ENCODE results near the gene TRNAU1AP.
"Not testable (repeated sequence)": the region's sequence is repeated elsewhere in the genome, so short reads cannot be mapped to it uniquely, and the experiment has no call there.

Gene TRNAU1AP

GRCh38 chr1:28552758-28553663 is at the start of gene TRNAU1AP:
TSS of gene TRNAU1AP (plus strand) at chr1:28553085. CDS start at chr1:28553111, 26 bp downstream.
- peak; percentile 97 for DNase-seq

GRCh38 chr1:28503117-28503516 is 49.8 kb upstream of the TRNAU1AP start:
- DNase-seq: no peak

DNA sequence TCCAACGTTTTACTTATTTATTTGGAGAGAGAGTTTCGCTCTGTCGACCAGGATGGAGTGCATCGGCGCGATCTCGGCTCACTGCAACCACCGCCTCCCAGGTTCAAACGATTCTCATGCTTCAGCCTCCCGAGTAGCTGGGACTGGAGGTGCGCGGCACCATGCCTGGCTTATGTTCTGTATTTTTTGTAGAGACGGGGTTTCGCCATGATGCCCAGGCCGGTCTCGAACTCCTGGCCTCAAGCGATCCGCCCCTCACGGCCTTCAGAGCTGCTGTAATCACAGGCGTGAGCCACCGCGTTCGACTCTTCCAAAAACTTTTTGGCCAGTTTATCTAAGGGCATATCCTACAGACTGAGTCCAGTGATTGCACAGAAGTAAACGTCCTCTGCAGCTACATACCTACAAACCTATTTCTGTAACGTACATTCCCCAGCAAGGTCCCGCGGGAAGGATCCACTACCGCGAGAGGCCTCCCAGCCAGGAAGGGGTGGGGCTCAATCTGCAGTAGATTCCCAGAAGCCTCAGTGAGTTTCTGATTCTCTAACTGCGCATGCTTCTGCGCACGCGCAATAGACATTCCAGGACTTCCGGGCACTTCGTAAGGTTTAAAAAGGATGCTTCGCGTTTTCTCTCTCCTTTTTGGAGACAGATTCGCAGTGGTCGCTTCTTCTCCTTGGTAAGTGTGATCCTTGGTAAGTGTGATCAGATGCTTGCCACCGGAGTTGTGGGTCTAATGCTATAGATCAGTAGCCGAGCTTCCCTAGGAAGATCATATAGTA is 47.3 kb upstream of the TRNAU1AP start, which contains the start of gene RCC1:
TSS of gene RCC1 (plus strand) at position 638 of the 782 bp plus-strand sequence. CDS start 23,824 bp downstream, outside the sequence.
- peak; percentile 99 for DNase-seq

DNA sequence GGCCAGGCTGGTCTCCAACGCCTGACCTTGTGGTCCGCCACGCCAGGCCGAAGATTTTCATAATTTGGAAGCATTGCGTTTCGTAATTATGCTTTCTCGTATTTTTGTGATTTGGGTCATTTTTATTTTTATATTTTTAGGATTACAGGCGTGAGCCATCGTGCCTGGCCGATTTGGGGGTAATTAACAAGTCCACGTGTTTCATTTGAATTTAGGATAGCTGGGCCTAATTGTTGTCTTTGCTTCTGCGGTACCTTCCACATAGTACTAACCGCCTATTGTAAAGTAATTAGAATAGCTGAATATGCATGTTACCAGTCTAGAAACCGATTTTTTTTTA is 46.0 kb upstream of the TRNAU1AP start:
- no peak for DNase-seq

- DNase-seq: no peak
Observed at GRCh38 chr1:28507247-28507645, 45.6 kb upstream of the TRNAU1AP start.

GRCh38 chr1:28507646-28508434 is 45.0 kb upstream of the TRNAU1AP start:
- DNase-seq: no peak

DNA sequence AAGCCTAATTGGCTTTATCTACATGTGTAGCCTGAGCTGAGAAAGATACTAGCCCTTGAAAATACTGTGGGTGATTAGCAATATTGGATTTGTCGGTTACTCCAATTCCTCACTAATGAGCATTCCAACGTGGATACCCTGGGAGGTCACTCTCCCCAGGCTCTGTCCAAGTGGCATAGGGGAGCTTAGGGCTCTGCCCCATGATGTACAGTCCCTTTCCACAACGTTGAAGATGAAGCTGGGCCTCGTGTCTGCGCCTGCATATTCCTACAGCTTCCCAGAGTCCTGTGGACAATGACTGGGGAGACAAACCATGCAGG is 44.5 kb upstream of the TRNAU1AP start:
- DNase-seq: no peak

DNA sequence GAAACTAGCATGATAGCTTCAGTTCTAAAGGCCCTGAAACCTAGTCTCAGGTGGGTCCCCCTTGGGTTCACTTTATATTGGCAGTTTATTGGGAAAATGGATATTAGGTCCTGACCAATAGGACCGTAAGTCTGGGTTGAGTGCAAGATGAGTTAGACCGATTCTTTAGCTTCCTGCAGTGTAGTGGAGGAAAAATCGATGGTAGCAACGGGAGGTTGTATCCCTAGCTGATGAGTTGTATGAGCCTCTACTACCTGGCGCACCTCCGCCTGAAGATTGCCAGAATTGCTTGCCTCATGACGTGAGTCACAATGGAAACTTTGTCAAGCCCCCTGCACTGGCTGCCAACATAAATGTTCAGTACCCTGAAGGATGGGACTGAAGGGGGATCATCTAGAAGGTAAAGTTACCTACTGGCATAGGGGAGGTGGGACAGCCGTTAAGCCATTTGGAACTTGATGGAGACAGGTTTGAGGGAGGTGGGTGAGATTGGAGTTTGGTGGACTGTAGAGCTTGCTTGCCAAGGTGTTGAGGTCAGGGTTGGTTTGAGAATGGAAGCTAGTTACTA is 43.1 kb upstream of the TRNAU1AP start:
- no peak for DNase-seq

GRCh38 chr1:28510273-28510969 is 42.5 kb upstream of the TRNAU1AP start:
- DNase-seq: no peak

DNA sequence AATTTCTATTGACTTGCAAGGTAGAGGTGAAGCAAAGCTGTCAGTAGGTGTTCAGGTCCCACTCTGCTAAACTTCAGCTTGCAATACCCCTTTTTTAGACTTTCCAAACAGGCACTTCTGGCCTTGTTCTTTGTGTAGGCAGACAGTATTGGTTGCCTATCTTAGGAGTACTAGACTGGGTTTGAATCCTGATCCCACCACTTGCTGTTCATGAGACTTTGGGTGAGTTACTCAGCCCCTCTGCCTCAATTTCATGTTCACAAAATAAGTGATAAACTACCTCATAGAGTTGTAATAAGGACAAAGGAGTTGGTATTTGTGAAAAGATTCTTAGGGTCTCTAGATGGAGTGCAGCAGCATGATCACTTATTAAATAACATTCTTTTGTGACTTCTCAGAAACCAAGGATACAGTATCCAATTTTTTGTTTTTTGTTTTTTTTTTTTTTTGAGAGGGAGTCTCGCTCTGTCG is 41.9 kb upstream of the TRNAU1AP start:
- DNase-seq: no peak

- no peak for DNase-seq
Observed at GRCh38 chr1:28512058-28512611, 40.8 kb upstream of the TRNAU1AP start.

- DNase-seq: not testable (repeated sequence)
Observed at GRCh38 chr1:28514445-28514933, 38.4 kb upstream of the TRNAU1AP start.

DNA sequence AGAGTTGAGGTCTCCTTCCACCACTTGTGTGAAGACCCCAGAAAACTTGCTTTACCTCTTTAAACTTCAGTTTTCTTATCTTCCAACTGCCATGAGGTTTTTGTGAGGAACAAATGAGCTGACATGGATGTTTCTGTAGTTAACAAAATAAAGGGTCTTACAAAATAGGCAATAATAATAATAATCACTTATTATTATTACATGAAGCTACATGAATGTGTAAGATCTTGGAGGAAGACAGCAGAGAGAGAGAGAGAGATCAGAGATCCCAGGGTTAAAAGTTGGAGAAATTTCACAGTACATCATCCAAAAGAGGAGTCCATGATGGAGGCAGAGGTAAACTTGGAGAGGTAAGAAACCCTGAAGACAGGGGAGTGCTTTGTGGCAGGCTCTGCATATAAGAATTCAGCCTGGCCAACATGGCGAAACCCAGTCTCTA is 36.3 kb upstream of the TRNAU1AP start:
- no peak for DNase-seq

DNA sequence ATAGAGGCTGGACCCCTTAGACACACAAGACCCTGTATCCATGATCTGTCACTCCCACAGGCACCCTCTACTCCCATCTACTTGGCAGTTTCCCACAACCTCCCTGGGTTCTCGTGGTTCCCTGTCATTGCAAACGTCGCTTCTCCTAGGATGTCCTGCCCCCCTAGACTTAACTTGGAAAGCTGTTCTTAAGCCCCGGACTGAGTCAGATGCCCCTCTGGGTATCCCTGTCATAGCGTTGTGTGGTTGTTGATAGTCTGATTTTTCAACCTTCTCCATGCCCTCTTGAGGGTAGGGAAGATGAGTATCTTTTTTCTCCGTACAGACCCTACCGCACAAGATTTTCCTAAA is 35.3 kb upstream of the TRNAU1AP start:
- no peak for DNase-seq

DNA sequence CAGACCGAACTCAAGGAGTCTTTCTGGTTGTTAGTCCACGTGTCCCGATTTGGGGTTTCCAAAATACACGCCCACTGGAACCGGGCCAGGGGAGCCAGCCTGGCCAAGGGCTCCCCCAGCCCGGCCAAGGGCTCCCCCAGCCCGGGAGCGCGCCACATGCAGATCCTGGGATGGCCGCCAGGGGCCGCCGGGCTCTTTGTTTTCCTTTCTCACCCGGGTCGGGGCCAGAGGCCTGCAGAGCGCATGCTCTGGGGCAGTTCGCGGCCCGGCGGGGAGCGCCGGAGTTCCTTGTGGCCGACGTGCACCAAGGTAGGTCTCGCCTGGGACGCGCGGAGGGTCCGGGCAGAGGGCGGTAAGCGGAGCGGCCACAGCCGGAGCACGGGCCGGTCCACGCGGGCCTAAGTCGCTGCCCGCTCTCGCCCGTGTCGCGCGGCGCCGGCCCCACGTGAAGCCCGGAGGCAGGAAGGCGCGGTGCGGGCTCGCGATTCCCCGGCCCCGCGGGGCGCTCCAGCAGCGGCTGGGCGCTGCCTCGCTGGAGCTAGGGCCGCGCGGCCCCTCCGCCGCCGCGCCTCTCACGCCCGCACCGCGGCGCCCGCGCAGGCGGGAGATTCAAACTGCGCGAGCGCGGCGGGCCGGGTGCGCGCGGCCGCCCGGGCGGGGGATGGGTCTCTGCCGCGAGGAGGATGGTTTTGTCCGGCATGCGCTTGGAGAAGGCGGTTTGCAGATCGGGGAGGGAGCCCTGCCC is 34.7 kb upstream of the TRNAU1AP start:
- DNase-seq: peak; percentile 90

DNA sequence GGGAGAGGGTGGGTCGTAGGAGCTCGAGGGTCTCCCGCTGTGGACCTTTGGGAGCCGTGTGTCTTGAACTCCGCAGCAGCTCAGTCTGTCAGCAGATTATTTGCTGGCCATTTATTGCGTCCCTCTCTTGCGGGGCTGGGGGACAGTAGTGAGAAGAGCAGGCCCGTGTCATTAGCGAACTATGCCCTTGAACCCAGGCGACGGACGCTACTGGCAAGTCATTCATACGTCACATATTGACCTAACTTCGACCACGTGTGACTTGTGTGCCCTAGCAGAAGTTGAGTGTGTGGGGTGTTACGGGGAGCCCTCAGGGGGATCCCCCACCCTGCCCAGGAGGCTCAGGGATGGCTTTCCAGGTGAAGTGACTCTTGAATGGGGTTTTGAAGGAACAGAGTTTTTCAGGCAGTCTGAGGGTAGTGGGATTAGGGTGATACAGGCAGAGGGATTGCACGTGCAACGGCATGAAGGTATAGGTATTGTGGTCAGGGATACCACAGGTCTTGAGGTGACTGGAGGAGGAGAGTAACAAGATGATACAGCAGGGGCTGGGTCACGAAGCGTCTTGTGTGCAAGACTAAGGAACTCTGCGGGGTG is 34.0 kb upstream of the TRNAU1AP start:
- DNase-seq: no peak

- DNase-seq: no peak
Observed at GRCh38 chr1:28519946-28520725, 32.7 kb upstream of the TRNAU1AP start.

GRCh38 chr1:28520796-28521195 is 32.1 kb upstream of the TRNAU1AP start:
- DNase-seq: not testable (repeated sequence)

DNA sequence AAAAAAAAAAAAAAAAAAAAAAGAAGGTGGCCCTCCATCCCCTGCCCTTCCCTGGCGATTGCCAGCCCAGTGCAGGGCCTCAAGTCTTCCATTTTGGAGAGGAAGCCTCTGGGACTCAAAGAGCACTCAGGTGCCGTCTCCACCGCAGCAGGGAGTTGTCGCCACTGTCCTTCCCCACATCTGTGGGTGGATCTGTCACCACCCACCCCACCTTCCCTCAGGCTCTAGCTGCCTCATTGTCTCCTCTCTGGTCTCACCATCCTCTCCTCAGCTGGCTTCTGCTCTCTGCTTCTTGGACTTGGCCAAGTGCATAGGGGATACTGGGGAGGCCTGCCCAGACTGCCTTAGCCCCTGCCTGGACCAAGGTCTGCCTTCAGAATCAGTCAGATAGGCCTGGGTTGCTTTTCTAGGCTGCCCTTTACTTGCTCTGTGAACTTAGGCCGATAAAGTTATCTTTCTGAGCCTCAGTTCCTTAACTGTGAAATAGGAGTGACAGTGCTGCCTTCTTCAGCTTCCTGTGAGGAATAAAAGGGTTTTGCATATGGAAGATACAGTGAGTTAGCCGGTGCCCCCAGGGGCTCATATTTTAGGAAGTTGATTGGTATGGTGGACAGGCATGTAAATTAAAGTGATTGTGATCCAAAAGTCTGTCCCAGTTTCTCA is 31.3 kb upstream of the TRNAU1AP start:
- no peak for DNase-seq

Measured in NCI-H1092 (cell line).